Left lung (tissue), 10 donors: ENCODE data around the gene RAD9A. TPM values are rescaled to one million over a fixed set of nuclear protein-coding genes. Genes with fewer than 3 reads are reported as not detected.

Experiments
- ATAC-seq: fragments of 200-7000 bp; cut with Tn5 transposase; one replicate; pipeline ENCODE4 v1.9.1; 2020; ENCODE audit warnings: moderate library complexity
- DNase-seq, 4 donors: peaks; one replicate each; pipeline ENCODE4 v3.0.0-alpha.2; 2013 to 2020
- H3K27ac ChIP-seq, 2 donors: fragments of 200-600 bp; sonication (generic) in 1 of 2; one replicate each; pipeline versions ENCODE4 v1.5.0 to v1.8.0; 2020 to 2021
- H3K27me3 ChIP-seq, 2 donors: fragments of 200-600 bp; sonication (generic) in 1 of 2; one replicate each; pipeline versions ENCODE4 v1.5.0 to v1.8.0; 2020 to 2021
- H3K36me3 ChIP-seq, 2 donors: fragments of 200-600 bp; sonication (generic) in 1 of 2; one replicate each; pipeline versions ENCODE4 v1.5.0 to v1.8.0; 2020 to 2021
- H3K4me1 ChIP-seq, 2 donors: fragments of 200-600 bp; one replicate each; pipeline ENCODE4 v1.8.0; 2021
- H3K4me3 ChIP-seq, 2 donors: fragments of 200-600 bp; sonication (generic) in 1 of 2; one replicate each; pipeline versions ENCODE4 v1.5.0 to v1.8.0; 2020 to 2021; ENCODE audit warnings: mild to moderate bottlenecking in 1 of 2
- H3K9me3 ChIP-seq, 2 donors: fragments of 200-600 bp; sonication (generic) in 1 of 2; one replicate each; pipeline versions ENCODE4 v1.5.0 to v1.8.0; 2020 to 2021
- CTCF ChIP-seq, 2 donors: fragments of 200-600 bp; sonication (generic) in 1 of 2; IDR thresholded peaks; one replicate each; pipeline versions ENCODE4 v1.5.0 to v1.8.0; 2021; ENCODE audit warnings: antibody characterized with exemption in 2 of 2
- intact Hi-C, 2 donors: fragments of 100-400 bp; cut with DNase I; formaldehyde crosslinking; loops; one replicate each; pipeline versions ENCODE4 v1.11.2 to v1.14.2; 2022
- polyA plus RNA-seq, 6 donors: library from polyadenylated mRNA; unstranded; fragments of 120-200 nt; gene quantifications; one replicate each; pipeline ENCODE4 v1.2.1, GENCODE V29; 2013; ENCODE audit not compliant: insufficient read length in 6 of 6
- total RNA-seq, 2 donors: library from RNA; stranded (reverse); fragmentation: NEBNext Ultra II Directional; extraction: Animal tissue kit (Norgen Biotek cat#: 25700); gene quantifications; one replicate each; pipeline ENCODE4 v1.2.1, GENCODE V29; 2021
- donor health status: DM: no; HTN: yes; CAD: no.
- donor health status: DM: no; HTN: no; CAD: no.

The RAD9A gene
- total and polyA plus RNA-seq, 8 donors = 18.4 to 31.3 (median 23.7) TPM

DNA sequence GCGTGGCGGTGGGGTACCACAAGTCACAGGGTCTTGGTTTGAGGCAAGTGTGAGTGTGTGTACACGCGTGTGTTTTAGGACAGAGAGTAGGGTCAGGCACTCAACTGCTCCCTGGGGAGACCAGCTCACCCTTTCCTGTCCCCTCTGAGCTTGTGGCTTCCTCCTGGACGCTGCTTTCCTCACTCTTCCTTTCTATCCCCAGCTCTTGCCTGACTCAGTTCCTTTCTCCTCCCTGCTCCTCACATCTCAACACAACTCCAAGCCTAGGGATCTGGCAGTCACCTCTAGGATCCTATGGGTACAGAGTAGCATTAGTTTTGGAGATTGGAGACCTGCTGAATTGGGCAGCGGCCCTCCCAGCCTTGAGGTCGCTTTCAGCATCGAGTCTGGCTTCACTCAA lies 22.5 kb upstream of the RAD9A start:
- peaks cover 34 to 86% of the 10 kb centered on the region in 2 donors for H3K4me1 ChIP-seq
- H3K27ac ChIP-seq = no peak overlapping the region
- no peak overlapping the region for H3K4me3 ChIP-seq
- intact Hi-C loops = no loop called here
- peaks cover 0 to 14% of the 10 kb centered on the region in 2 donors for H3K36me3 ChIP-seq
- DNase-seq (no peak), ATAC-seq (no peak)
- no peak for TF ChIP-seq CTCF (IDR thresholded peaks at IDR 0.05)
- no peaks in the 10 kb centered on the region for H3K9me3 ChIP-seq
- no peaks in the 10 kb centered on the region for H3K27me3 ChIP-seq

GRCh38 chr11:67369801-67370284 lies 21.9 kb upstream of the RAD9A start:
- Histone ChIP-seq H3K27me3 (no peaks in the 10 kb centered on the region), H3K27ac (no peak overlapping the region), H3K9me3 (no peaks in the 10 kb centered on the region), H3K4me1 (peaks cover 34 to 86% of the 10 kb centered on the region in 2 donors), H3K4me3 (no peak overlapping the region), H3K36me3 (peaks cover 0 to 8% of the 10 kb centered on the region in 2 donors)
- ATAC-seq (no peak), DNase-seq (no peak)
- TF ChIP-seq CTCF (IDR thresholded peaks at IDR 0.05) = no peak
- intact Hi-C loops = no loop called here

GRCh38 chr11:67370351-67371076 lies 21.3 kb upstream of the RAD9A start:
- H3K4me1 ChIP-seq = peaks cover 34 to 88% of the 10 kb centered on the region in 2 donors
- TF ChIP-seq CTCF (IDR thresholded peaks at IDR 0.05) = no peak

GRCh38 chr11:67371189-67371910 lies 20.4 kb upstream of the RAD9A start:
- Histone ChIP-seq H3K4me3 (peak overlapping the region in 1 of 2 donors; percentile 68), H3K36me3 (no peaks in the 10 kb centered on the region), H3K4me1 (peaks cover 31 to 85% of the 10 kb centered on the region in 2 donors), H3K27ac (peak overlapping the region in 1 of 2 donors; percentile 89), H3K27me3 (no peaks in the 10 kb centered on the region), H3K9me3 (no peaks in the 10 kb centered on the region)
- TF ChIP-seq CTCF (IDR thresholded peaks at IDR 0.05) = peak in 1 of 2 donors; percentile 54
- intact Hi-C loops = no loop called here
- ATAC-seq (peak; percentile 14), DNase-seq (no peak)

More at GRCh38 chr11:67370351-67371076, 21.3 kb upstream of the RAD9A start:
- intact Hi-C loops = no loop called here
- peak overlapping the region in 1 of 2 donors; percentile 89 for H3K27ac ChIP-seq
- peaks cover 0 to 2% of the 10 kb centered on the region in 2 donors for H3K36me3 ChIP-seq
- DNase-seq = peak in 1 of 4 donors; percentile 78
- H3K4me3 ChIP-seq = no peak overlapping the region
- no peak for ATAC-seq
- no peaks in the 10 kb centered on the region for H3K9me3 ChIP-seq
- H3K27me3 ChIP-seq = no peaks in the 10 kb centered on the region

DNA sequence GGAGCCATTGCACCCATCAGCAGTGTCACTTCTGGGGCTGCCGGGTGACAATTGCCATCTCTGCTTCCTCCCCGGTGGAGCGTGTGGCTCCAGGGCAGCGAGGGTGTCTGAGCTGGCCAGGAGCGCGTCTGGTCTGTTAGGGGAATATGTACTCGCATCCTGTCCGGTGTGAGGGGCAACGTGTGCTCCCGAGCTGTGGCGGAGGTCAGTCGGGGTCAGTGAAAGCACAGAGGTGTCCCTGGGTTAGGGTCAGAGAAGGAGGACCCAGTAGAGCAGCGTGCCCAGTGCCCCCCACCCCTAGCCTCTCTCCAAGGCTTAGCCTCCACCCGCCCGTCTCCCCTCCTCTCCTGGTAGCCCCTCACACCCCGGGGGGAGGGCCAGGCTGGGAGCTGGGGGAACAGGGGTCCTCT lies 19.9 kb upstream of the RAD9A start:
- intact Hi-C loops = no loop called here
- H3K36me3 ChIP-seq = no peaks in the 10 kb centered on the region
- no peaks in the 10 kb centered on the region for H3K27me3 ChIP-seq
- no peak for DNase-seq
- no peak for TF ChIP-seq CTCF (IDR thresholded peaks at IDR 0.05)
- H3K4me1 ChIP-seq = peaks cover 25 to 79% of the 10 kb centered on the region in 2 donors
- peak; percentile 4 for ATAC-seq
- peak overlapping the region; percentile 85 to 89 for H3K27ac ChIP-seq
- H3K9me3 ChIP-seq = no peaks in the 10 kb centered on the region
- H3K4me3 ChIP-seq = peak overlapping the region; percentile 46 to 68
